HEK293T (cell line): ENCODE measurements around the gene MBD2.

Source experiments
- CTCF ChIA-PET: fragments of 350-600 bp; formaldehyde crosslinking; extraction: SDS; loops from one replicate; lab custom pipeline; 2021; ENCODE audit warnings: antibody characterized with exemption, inconsistent platforms; lab: Yijun Ruan, JAX
- POLR2A ChIA-PET: fragments of 350-600 bp; formaldehyde crosslinking; extraction: SDS; loops from one replicate; lab custom pipeline; 2020; ENCODE audit warnings: antibody characterized with exemption, inconsistent platforms; lab: Yijun Ruan, JAX
- DNase-seq: peaks from one replicate; pipeline ENCODE4 v3.0.0; 2012; ENCODE audit warnings: mixed read lengths; ENCODE audit errors: extremely low spot score
- ARNT ChIP-seq: fragments of 450-650 bp; IDR thresholded peaks from 2 replicates; pipeline ENCODE4 v1.6.1; 2017; ENCODE audit warnings: mild to moderate bottlenecking
- CTBP1 ChIP-seq: fragments of 450-650 bp; IDR thresholded peaks from 2 replicates; pipeline ENCODE4 v1.6.1; 2016; ENCODE audit warnings: borderline replicate concordance
- ELF4 ChIP-seq: fragments of 450-650 bp; IDR thresholded peaks from 2 replicates; pipeline ENCODE4 v1.6.1; 2017; ENCODE audit warnings: antibody characterized with exemption
- FOXK2 ChIP-seq: fragments of 450-650 bp; IDR thresholded peaks from 2 replicates; pipeline ENCODE4 v1.6.1; 2016; ENCODE audit warnings: mild to moderate bottlenecking
- FOXM1 ChIP-seq: fragments of 450-650 bp; IDR thresholded peaks from 2 replicates; pipeline ENCODE4 v1.6.1; 2017; ENCODE audit warnings: mild to moderate bottlenecking, borderline replicate concordance
- L3MBTL2 ChIP-seq: fragments of 450-650 bp; conservative IDR thresholded peaks from 2 replicates; pipeline ENCODE4 v1.6.1; 2016; ENCODE audit warnings: mild to moderate bottlenecking
- LEF1 ChIP-seq: fragments of 450-650 bp; IDR thresholded peaks from 2 replicates; pipeline ENCODE4 v1.6.1; 2017; ENCODE audit warnings: mild to moderate bottlenecking, borderline replicate concordance
- NFRKB ChIP-seq: fragments of 450-650 bp; IDR thresholded peaks from 2 replicates; pipeline ENCODE4 v1.6.1; 2016; ENCODE audit warnings: mild to moderate bottlenecking, moderate library complexity
- PKNOX1 ChIP-seq: fragments of 450-650 bp; IDR thresholded peaks from 2 replicates; pipeline ENCODE4 v1.6.1; 2016
- SP1 ChIP-seq: fragments of 450-650 bp; IDR thresholded peaks from 2 replicates; pipeline ENCODE4 v1.6.1; 2017
- SUZ12 ChIP-seq: fragments of 450-650 bp; IDR thresholded peaks from 2 replicates; pipeline ENCODE4 v1.6.1; 2016; ENCODE audit warnings: mild to moderate bottlenecking
- TARDBP ChIP-seq: fragments of 450-650 bp; IDR thresholded peaks from 2 replicates; pipeline ENCODE4 v1.6.1; 2016

MBD2 gene

GRCh38 chr18:54102123-54102522 is 122.3 kb downstream of the MBD2 start:
- TF ChIP-seq LEF1, result no peak
- TF ChIP-seq FOXM1, result no peak
- TF ChIP-seq ELF4, result no peak
- no peak for TF ChIP-seq TARDBP
- no peak for TF ChIP-seq SP1
- no peak for TF ChIP-seq PKNOX1
- no peak for TF ChIP-seq SUZ12
- TF ChIP-seq ARNT, result no peak
- TF ChIP-seq CTBP1, result no peak
- no peak for TF ChIP-seq FOXK2
- no peak for TF ChIP-seq NFRKB
- no peak for TF ChIP-seq L3MBTL2
- ChIA-PET CTCF (interaction anchor here (0.5 kb wide), 1 partner anchor 24 kb away, joined by 6 read pairs; no protein-coding TSS in a partner anchor), POLR2A (no interaction called here)
- DNase-seq, result no peak
